ENCODE data around the gene AHNAK.

The AHNAK gene

GRCh38 chr11:62487738-62488551 lies 58.7 kb downstream of the AHNAK start:
- no peak overlapping the region for H3K4me2 ChIP-seq (ENCODE audit: low read depth, low read length, poor library complexity, severe bottlenecking)
- H3K4me3 ChIP-seq (ENCODE audit: insufficient read depth, low read length, poor library complexity, severe bottlenecking): no peak overlapping the region
- no peaks in the 10 kb centered on the region for H3K36me3 ChIP-seq (ENCODE audit: low read length)
- no peak overlapping the region for H3K27ac ChIP-seq (ENCODE audit: low read depth, low read length)
- no peaks in the 10 kb centered on the region for H3F3A ChIP-seq (ENCODE audit: insufficient read depth)
- H2AFZ ChIP-seq (ENCODE audit: low read depth, low read length, severe bottlenecking): no peak overlapping the region
- H3K27me3 ChIP-seq (ENCODE audit: low read length): no peaks in the 10 kb centered on the region
- no peaks in the 10 kb centered on the region for H3K79me2 ChIP-seq (ENCODE audit: insufficient read depth, low read length)
- no peaks in the 10 kb centered on the region for H4K20me1 ChIP-seq (ENCODE audit: low read depth, low read length)
- no peaks in the 10 kb centered on the region for H3K9me2 ChIP-seq (replicated peaks; ENCODE audit: insufficient read depth, low read length)
- TF ChIP-seq EZH2phosphoT487 (conservative IDR thresholded peaks at IDR 0.05; ENCODE audit: low read length) (no peak), CTCF (IDR thresholded peaks at IDR 0.05; ENCODE audit: insufficient read depth, low read length, poor library complexity, severe bottlenecking) (no peak)
- H3K9me3 ChIP-seq (ENCODE audit: insufficient read depth, low read length): no peaks in the 10 kb centered on the region
- H3K9ac ChIP-seq (ENCODE audit: low read length): no peak overlapping the region

DNA sequence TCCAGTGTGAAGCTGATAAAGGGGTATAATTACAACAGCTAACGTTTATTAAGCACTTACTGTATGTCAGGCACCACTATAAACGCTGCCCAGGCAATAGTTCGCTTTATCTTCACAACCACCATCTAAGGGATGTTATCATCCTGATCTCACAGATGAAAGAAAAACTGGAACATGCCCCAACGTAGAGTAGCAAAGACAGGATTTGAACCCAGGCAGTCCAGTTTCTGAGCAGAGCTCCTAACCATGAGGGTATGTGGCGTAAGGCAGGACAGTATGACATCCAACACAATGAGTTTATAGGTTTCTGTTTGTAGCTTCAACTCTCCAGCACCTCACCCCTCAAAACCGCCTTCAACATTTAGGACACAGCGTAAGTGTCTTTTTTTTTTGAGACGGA lies 59.5 kb downstream of the AHNAK start:
- Histone ChIP-seq H3K9ac (ENCODE audit: low read length) (no peak overlapping the region), H3K9me3 (ENCODE audit: insufficient read depth, low read length) (no peaks in the 10 kb centered on the region), H3K79me2 (ENCODE audit: insufficient read depth, low read length) (no peaks in the 10 kb centered on the region), H2AFZ (ENCODE audit: low read depth, low read length, severe bottlenecking) (no peak overlapping the region), H3K27me3 (ENCODE audit: low read length) (no peaks in the 10 kb centered on the region), H3K27ac (ENCODE audit: low read depth, low read length) (no peak overlapping the region), H4K20me1 (ENCODE audit: low read depth, low read length) (no peaks in the 10 kb centered on the region), H3F3A (ENCODE audit: insufficient read depth) (no peaks in the 10 kb centered on the region), H3K36me3 (ENCODE audit: low read length) (no peaks in the 10 kb centered on the region), H3K9me2 (replicated peaks; ENCODE audit: insufficient read depth, low read length) (no peaks in the 10 kb centered on the region), H3K4me3 (ENCODE audit: insufficient read depth, low read length, poor library complexity, severe bottlenecking) (no peak overlapping the region), H3K4me2 (ENCODE audit: low read depth, low read length, poor library complexity, severe bottlenecking) (no peak overlapping the region)
- TF ChIP-seq EZH2phosphoT487 (conservative IDR thresholded peaks at IDR 0.05; ENCODE audit: low read length) (no peak), CTCF (IDR thresholded peaks at IDR 0.05; ENCODE audit: insufficient read depth, low read length, poor library complexity, severe bottlenecking) (no peak)

GRCh38 chr11:62484352-62484751 lies 62.3 kb downstream of the AHNAK start:
- TF ChIP-seq CTCF (IDR thresholded peaks at IDR 0.05; ENCODE audit: insufficient read depth, low read length, poor library complexity, severe bottlenecking) (no peak), EZH2phosphoT487 (conservative IDR thresholded peaks at IDR 0.05; ENCODE audit: low read length) (no peak)
- Histone ChIP-seq H3K4me3 (ENCODE audit: insufficient read depth, low read length, poor library complexity, severe bottlenecking) (no peak overlapping the region), H3F3A (ENCODE audit: insufficient read depth) (no peaks in the 10 kb centered on the region), H3K79me2 (ENCODE audit: insufficient read depth, low read length) (no peaks in the 10 kb centered on the region), H3K36me3 (ENCODE audit: low read length) (no peaks in the 10 kb centered on the region), H3K27me3 (ENCODE audit: low read length) (no peaks in the 10 kb centered on the region), H3K4me2 (ENCODE audit: low read depth, low read length, poor library complexity, severe bottlenecking) (no peak overlapping the region), H3K9me3 (ENCODE audit: insufficient read depth, low read length) (no peaks in the 10 kb centered on the region), H3K9me2 (replicated peaks; ENCODE audit: insufficient read depth, low read length) (no peaks in the 10 kb centered on the region), H4K20me1 (ENCODE audit: low read depth, low read length) (no peaks in the 10 kb centered on the region), H3K9ac (ENCODE audit: low read length) (no peak overlapping the region), H3K27ac (ENCODE audit: low read depth, low read length) (no peak overlapping the region), H2AFZ (ENCODE audit: low read depth, low read length, severe bottlenecking) (no peak overlapping the region)
